Endothelial cell of umbilical vein (primary cell): ENCODE data around the gene RANGAP1.

ENCODE experiments used
- JUN ChIP-seq: IDR thresholded peaks from 2 replicates; pipeline ENCODE4 v1.6.1; 2011; ENCODE audit warnings: borderline replicate concordance, low read depth; ENCODE audit not compliant: insufficient read length, insufficient read depth
- POLR2A ChIP-seq: IDR thresholded peaks from 2 replicates; pipeline ENCODE4 v1.6.1; 2012; ENCODE audit warnings: low read depth, mild to moderate bottlenecking, control low read depth, low read length

- TF ChIP-seq JUN = peak; percentile 13
- no peak for TF ChIP-seq POLR2A
Measured at GRCh38 chr22:41286639-41287091, 678 bp upstream of the RANGAP1 start.
